ENCODE measurements around the gene NTM. TPM values are rescaled to one million over a fixed set of nuclear protein-coding genes. Genes with fewer than 3 reads are reported as not detected.

Gene NTM
- total and polyA plus RNA-seq, 2 donors from 2014 or later, result 0.92 to 10.3 TPM

- no peaks in the 10 kb centered on the region for H3K36me3 ChIP-seq (ENCODE audit: control insufficient read depth in 2 of 3, insufficient read depth in 3 of 3, low read length in 3 of 3)
- H3K4me3 ChIP-seq (ENCODE audit: low read length in 3 of 3), result no peak overlapping the region
- no peaks in the 10 kb centered on the region for H3K4me1 ChIP-seq (ENCODE audit: control insufficient read depth in 2 of 3, insufficient read depth in 2 of 3, low read depth in 1 of 3, low read length in 3 of 3)
- H3K27ac ChIP-seq (ENCODE audit: low read depth in 2 of 2, low read length in 2 of 2), result no peak overlapping the region
- no peak for DNase-seq
- no peaks in the 10 kb centered on the region for H3K9me3 ChIP-seq (ENCODE audit: control insufficient read depth in 2 of 3, insufficient read depth in 1 of 3, low read length in 3 of 3)
- no peak for TF ChIP-seq CTCF (IDR thresholded peaks at IDR 0.05; ENCODE audit: borderline replicate concordance, extremely low read depth, insufficient read depth)
- H3K27me3 ChIP-seq (ENCODE audit: control insufficient read depth, insufficient read depth, low read length), result no peaks in the 10 kb centered on the region
- intact Hi-C loops (cut with DNase I), result no loop called here
- no peak overlapping the region for H3K9ac ChIP-seq (ENCODE audit: low read length in 3 of 3)
- FAIRE-seq, result no peak
Observed at GRCh38 chr11:131776211-131776610, 405.8 kb downstream of the NTM start.

GRCh38 chr11:131785801-131786200, 415.4 kb downstream of the NTM start:
- no peak overlapping the region for H3K4me3 ChIP-seq (ENCODE audit: low read length in 3 of 3)
- H3K27ac ChIP-seq (ENCODE audit: low read depth in 2 of 2, low read length in 2 of 2), result no peak overlapping the region
- FAIRE-seq, result no peak
- intact Hi-C loops (cut with DNase I), result no loop called here
- H3K27me3 ChIP-seq (ENCODE audit: control insufficient read depth, insufficient read depth, low read length), result no peaks in the 10 kb centered on the region
- H3K9ac ChIP-seq (ENCODE audit: low read length in 3 of 3), result no peak overlapping the region
- no peaks in the 10 kb centered on the region for H3K36me3 ChIP-seq (ENCODE audit: control insufficient read depth in 2 of 3, insufficient read depth in 3 of 3, low read length in 3 of 3)
- no peak for DNase-seq
- H3K9me3 ChIP-seq (ENCODE audit: control insufficient read depth in 2 of 3, insufficient read depth in 1 of 3, low read length in 3 of 3), result no peaks in the 10 kb centered on the region
- H3K4me1 ChIP-seq (ENCODE audit: control insufficient read depth in 2 of 3, insufficient read depth in 2 of 3, low read depth in 1 of 3, low read length in 3 of 3), result no peaks in the 10 kb centered on the region
- TF ChIP-seq CTCF (IDR thresholded peaks at IDR 0.05; ENCODE audit: borderline replicate concordance, extremely low read depth, insufficient read depth), result no peak

- intact Hi-C loops (cut with DNase I), result no loop called here
- no peak for TF ChIP-seq CTCF (IDR thresholded peaks at IDR 0.05; ENCODE audit: borderline replicate concordance, extremely low read depth, insufficient read depth)
- H3K27me3 ChIP-seq (ENCODE audit: control insufficient read depth, insufficient read depth, low read length), result no peaks in the 10 kb centered on the region
- H3K27ac ChIP-seq (ENCODE audit: low read depth in 2 of 2, low read length in 2 of 2), result no peak overlapping the region
- DNase-seq, result no peak
- H3K9me3 ChIP-seq (ENCODE audit: control insufficient read depth in 2 of 3, insufficient read depth in 1 of 3, low read length in 3 of 3), result no peaks in the 10 kb centered on the region
- H3K36me3 ChIP-seq (ENCODE audit: control insufficient read depth in 2 of 3, insufficient read depth in 3 of 3, low read length in 3 of 3), result no peaks in the 10 kb centered on the region
- FAIRE-seq, result peak; percentile 58
- H3K4me1 ChIP-seq (ENCODE audit: control insufficient read depth in 2 of 3, insufficient read depth in 2 of 3, low read depth in 1 of 3, low read length in 3 of 3), result no peaks in the 10 kb centered on the region
- no peak overlapping the region for H3K9ac ChIP-seq (ENCODE audit: low read length in 3 of 3)
- no peak overlapping the region for H3K4me3 ChIP-seq (ENCODE audit: low read length in 3 of 3)
Observed at GRCh38 chr11:131787119-131787518, 416.7 kb downstream of the NTM start.

- Histone ChIP-seq H3K27ac (ENCODE audit: low read depth in 2 of 2, low read length in 2 of 2) (no peak overlapping the region), H3K27me3 (ENCODE audit: control insufficient read depth, insufficient read depth, low read length) (no peaks in the 10 kb centered on the region), H3K4me1 (ENCODE audit: control insufficient read depth in 2 of 3, insufficient read depth in 2 of 3, low read depth in 1 of 3, low read length in 3 of 3) (no peaks in the 10 kb centered on the region), H3K9ac (ENCODE audit: low read length in 3 of 3) (no peak overlapping the region), H3K36me3 (ENCODE audit: control insufficient read depth in 2 of 3, insufficient read depth in 3 of 3, low read length in 3 of 3) (no peaks in the 10 kb centered on the region), H3K4me3 (ENCODE audit: low read length in 3 of 3) (no peak overlapping the region), H3K9me3 (ENCODE audit: control insufficient read depth in 2 of 3, insufficient read depth in 1 of 3, low read length in 3 of 3) (no peaks in the 10 kb centered on the region)
- intact Hi-C loops (cut with DNase I), result no loop called here
- DNase-seq (no peak), FAIRE-seq (no peak)
- no peak for TF ChIP-seq CTCF (IDR thresholded peaks at IDR 0.05; ENCODE audit: borderline replicate concordance, extremely low read depth, insufficient read depth)
Observed at GRCh38 chr11:131790586-131790985, 420.2 kb downstream of the NTM start.
